ENCODE results near the gene FASTKD3. TPM values are rescaled to one million over a fixed set of nuclear protein-coding genes. Genes with fewer than 3 reads are reported as not detected.

FASTKD3 gene
- total and polyA plus RNA-seq, 4 donors: 6.3 to 11.3 (median 9.5) TPM

DNA sequence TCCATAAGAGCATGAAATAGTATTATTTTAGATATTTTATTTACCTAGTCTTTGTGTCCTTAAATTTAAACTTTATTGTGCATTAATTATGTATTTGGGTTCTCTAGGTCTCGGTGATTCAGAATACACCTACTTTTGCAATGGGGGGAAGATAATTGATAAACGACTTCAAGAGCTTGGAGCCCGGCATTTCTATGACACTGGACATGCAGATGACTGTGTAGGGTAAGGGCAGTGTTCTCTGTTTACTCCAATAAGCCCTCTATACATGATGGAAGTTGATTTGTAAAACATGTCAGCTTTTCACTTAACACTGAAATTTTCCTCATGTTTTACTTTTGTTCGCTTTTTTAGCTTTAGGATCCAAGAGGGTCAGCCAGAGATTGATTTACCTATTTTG, 6.3 kb upstream of the FASTKD3 start:
- DNase-seq (ENCODE audit: low spot score): no peak
- H3K27ac ChIP-seq (ENCODE audit: low read depth in 1 of 2, low read length in 2 of 2): no peak overlapping the region
- no peaks in the 10 kb centered on the region for H3K27me3 ChIP-seq (ENCODE audit: control insufficient read depth in 4 of 4, insufficient read depth in 4 of 4, low read length in 3 of 4)
- H3K9ac ChIP-seq (ENCODE audit: low read depth in 1 of 2, low read length in 2 of 2): no peak overlapping the region
- H3K9me3 ChIP-seq (ENCODE audit: control insufficient read depth in 4 of 4, low read length in 3 of 4): peaks cover 0 to 4% (median 0%) of the 10 kb centered on the region in 4 donors
- H3K4me3 ChIP-seq (ENCODE audit: low read depth in 1 of 3, low read length in 3 of 3): no peak overlapping the region
- TF ChIP-seq HNF4G (IDR thresholded peaks at IDR 0.05): no peak
- TF ChIP-seq EGR1 (IDR thresholded peaks at IDR 0.05; ENCODE audit: low read depth in 2 of 2): no peak
- TF ChIP-seq, protein P1, sequence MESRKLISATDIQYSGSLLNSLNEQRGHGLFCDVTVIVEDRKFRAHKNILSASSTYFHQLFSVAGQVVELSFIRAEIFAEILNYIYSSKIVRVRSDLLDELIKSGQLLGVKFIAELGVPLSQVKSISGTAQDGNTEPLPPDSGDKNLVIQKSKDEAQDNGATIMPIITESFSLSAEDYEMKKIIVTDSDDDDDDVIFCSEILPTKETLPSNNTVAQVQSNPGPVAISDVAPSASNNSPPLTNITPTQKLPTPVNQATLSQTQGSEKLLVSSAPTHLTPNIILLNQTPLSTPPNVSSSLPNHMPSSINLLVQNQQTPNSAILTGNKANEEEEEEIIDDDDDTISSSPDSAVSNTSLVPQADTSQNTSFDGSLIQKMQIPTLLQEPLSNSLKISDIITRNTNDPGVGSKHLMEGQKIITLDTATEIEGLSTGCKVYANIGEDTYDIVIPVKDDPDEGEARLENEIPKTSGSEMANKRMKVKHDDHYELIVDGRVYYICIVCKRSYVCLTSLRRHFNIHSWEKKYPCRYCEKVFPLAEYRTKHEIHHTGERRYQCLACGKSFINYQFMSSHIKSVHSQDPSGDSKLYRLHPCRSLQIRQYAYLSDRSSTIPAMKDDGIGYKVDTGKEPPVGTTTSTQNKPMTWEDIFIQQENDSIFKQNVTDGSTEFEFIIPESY (IDR thresholded peaks at IDR 0.05): no peak
- TF ChIP-seq, protein P2, sequence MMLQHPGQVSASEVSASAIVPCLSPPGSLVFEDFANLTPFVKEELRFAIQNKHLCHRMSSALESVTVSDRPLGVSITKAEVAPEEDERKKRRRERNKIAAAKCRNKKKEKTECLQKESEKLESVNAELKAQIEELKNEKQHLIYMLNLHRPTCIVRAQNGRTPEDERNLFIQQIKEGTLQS (IDR thresholded peaks at IDR 0.05): no peak
- TF ChIP-seq HNF4A (conservative IDR thresholded peaks at IDR 0.05): no peak
- no peak for TF ChIP-seq SP1 (IDR thresholded peaks at IDR 0.05)
- TF ChIP-seq JUND (IDR thresholded peaks at IDR 0.05): no peak
- no peak for TF ChIP-seq GABPA (IDR thresholded peaks at IDR 0.05 in 1 of 2, conservative IDR thresholded peaks at IDR 0.05 in 1 of 2)
- TF ChIP-seq FOXA2 (IDR thresholded peaks at IDR 0.05): no peak
- TF ChIP-seq, protein P3, sequence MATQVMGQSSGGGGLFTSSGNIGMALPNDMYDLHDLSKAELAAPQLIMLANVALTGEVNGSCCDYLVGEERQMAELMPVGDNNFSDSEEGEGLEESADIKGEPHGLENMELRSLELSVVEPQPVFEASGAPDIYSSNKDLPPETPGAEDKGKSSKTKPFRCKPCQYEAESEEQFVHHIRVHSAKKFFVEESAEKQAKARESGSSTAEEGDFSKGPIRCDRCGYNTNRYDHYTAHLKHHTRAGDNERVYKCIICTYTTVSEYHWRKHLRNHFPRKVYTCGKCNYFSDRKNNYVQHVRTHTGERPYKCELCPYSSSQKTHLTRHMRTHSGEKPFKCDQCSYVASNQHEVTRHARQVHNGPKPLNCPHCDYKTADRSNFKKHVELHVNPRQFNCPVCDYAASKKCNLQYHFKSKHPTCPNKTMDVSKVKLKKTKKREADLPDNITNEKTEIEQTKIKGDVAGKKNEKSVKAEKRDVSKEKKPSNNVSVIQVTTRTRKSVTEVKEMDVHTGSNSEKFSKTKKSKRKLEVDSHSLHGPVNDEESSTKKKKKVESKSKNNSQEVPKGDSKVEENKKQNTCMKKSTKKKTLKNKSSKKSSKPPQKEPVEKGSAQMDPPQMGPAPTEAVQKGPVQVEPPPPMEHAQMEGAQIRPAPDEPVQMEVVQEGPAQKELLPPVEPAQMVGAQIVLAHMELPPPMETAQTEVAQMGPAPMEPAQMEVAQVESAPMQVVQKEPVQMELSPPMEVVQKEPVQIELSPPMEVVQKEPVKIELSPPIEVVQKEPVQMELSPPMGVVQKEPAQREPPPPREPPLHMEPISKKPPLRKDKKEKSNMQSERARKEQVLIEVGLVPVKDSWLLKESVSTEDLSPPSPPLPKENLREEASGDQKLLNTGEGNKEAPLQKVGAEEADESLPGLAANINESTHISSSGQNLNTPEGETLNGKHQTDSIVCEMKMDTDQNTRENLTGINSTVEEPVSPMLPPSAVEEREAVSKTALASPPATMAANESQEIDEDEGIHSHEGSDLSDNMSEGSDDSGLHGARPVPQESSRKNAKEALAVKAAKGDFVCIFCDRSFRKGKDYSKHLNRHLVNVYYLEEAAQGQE (IDR thresholded peaks at IDR 0.05): no peak
- TF ChIP-seq, protein P4, sequence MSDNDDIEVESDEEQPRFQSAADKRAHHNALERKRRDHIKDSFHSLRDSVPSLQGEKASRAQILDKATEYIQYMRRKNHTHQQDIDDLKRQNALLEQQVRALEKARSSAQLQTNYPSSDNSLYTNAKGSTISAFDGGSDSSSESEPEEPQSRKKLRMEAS (IDR thresholded peaks at IDR 0.05): no peak
- TF ChIP-seq TAF1 (conservative IDR thresholded peaks at IDR 0.05): no peak
- TF ChIP-seq NR2F2 (IDR thresholded peaks at IDR 0.05): no peak
- TF ChIP-seq, protein P5, sequence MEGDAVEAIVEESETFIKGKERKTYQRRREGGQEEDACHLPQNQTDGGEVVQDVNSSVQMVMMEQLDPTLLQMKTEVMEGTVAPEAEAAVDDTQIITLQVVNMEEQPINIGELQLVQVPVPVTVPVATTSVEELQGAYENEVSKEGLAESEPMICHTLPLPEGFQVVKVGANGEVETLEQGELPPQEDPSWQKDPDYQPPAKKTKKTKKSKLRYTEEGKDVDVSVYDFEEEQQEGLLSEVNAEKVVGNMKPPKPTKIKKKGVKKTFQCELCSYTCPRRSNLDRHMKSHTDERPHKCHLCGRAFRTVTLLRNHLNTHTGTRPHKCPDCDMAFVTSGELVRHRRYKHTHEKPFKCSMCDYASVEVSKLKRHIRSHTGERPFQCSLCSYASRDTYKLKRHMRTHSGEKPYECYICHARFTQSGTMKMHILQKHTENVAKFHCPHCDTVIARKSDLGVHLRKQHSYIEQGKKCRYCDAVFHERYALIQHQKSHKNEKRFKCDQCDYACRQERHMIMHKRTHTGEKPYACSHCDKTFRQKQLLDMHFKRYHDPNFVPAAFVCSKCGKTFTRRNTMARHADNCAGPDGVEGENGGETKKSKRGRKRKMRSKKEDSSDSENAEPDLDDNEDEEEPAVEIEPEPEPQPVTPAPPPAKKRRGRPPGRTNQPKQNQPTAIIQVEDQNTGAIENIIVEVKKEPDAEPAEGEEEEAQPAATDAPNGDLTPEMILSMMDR (IDR thresholded peaks at IDR 0.05; ENCODE audit: low read depth, low read length, missing input control): no peak
- no peak for TF ChIP-seq RAD21 (IDR thresholded peaks at IDR 0.05)
- TF ChIP-seq FOXA1 (IDR thresholded peaks at IDR 0.05): no peak
- TF ChIP-seq YY1 (IDR thresholded peaks at IDR 0.05): no peak
- TF ChIP-seq RXRA (IDR thresholded peaks at IDR 0.05): no peak
- peaks cover 6 to 44% (median 28%) of the 10 kb centered on the region in 4 donors for H3K4me1 ChIP-seq (ENCODE audit: control insufficient read depth in 4 of 4, insufficient read depth in 4 of 4, low read length in 3 of 4)
- peaks cover 7 to 22% (median 18%) of the 10 kb centered on the region in 4 donors for H3K36me3 ChIP-seq (ENCODE audit: control insufficient read depth in 4 of 4, insufficient read depth in 3 of 4, low read depth in 1 of 4, low read length in 3 of 4)
- 97% methylated on average over 4 of the region's 4 CpGs for WGBS
